Measurements from ENCODE around the gene ZNF416. TPM values are rescaled to one million over a fixed set of nuclear protein-coding genes. Genes with fewer than 3 reads are reported as not detected.

The ZNF416 gene
- total and polyA plus RNA-seq, 9 of the 15 experiments (the other 6 are each of a cell fraction or from before 2014, with no cell fraction given): 0.20 to 2.0 (median 1.1) TPM

DNA sequence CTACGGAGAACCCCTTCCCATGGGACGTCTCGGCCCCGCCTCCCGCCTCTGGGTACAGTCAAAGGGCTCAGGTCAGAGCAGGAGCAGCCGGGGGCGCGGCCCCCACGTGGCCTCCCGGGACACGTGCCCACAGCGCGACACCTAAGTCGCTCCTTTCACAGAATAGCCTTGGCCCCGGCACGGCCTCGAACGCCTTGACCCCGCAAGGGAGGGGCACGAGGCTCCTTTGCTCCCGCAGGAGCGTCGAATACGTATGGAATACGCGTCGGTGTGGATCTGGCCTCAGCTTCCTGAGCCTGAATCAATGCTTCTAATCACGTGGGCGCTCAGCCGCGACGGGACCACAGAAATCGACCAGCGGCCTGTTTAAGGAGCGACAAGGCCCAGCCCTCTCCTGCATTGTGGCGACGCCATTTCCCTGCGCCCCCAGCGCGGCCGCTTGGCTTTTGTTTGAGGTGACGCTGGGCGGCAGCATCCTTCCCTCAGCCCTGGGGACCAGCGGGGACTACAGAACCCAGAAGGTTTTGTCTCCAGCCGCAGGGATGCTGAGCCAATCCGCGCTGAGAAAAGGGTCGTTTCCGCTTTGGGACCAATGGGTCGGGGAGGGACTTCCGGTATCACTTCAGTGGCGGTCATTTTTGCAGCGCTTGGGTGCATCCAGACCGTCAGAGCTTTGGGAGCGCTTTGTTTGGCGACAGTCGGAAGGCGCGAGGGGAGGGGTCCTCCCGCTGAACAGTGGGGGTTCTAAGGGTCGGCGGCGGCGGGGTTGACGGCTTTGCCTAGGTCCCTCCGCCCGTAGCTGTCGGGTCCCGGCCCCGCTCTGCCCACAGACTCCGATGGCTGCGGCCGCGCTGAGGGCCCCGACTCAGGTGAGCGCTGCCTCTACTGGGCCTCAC, 5.1 kb upstream of the ZNF416 start, which contains the start of gene ZIK1 (continued):
- peak; percentile 39; the same call in 1 of the 2 replicates for TF ChIP-seq MGA (IDR thresholded peaks at IDR 0.05)
- TF ChIP-seq CBX1 (IDR thresholded peaks at IDR 0.05; ENCODE audit: low read depth): 0 out of 2 replicates have a peak, but pooled peaks have one; percentile 30
- TF ChIP-seq GABPA (tag; conservative IDR thresholded peaks at IDR 0.05; ENCODE audit: low read depth): peak; percentile 64
- TF ChIP-seq L3MBTL2 (IDR thresholded peaks at IDR 0.05): peak; percentile 41
- TF ChIP-seq RBFOX2 (IDR thresholded peaks at IDR 0.05; ENCODE audit: low read depth, low read length): 0 out of 2 replicates have a peak, but pooled peaks have one; percentile 21
- TF ChIP-seq YY1 (IDR thresholded peaks at IDR 0.05; ENCODE audit: borderline replicate concordance in 1 of 3, control insufficient read depth in 1 of 3, extremely low read depth in 1 of 3, insufficient read depth in 3 of 3, insufficient read length in 1 of 3, insufficient replicate concordance in 2 of 3, low read depth in 1 of 3, low read length in 2 of 3): peak in 1 of 3 experiments; percentile 8
- peak in 1 of 2 experiments; percentile 60 for TF ChIP-seq E2F6 (IDR thresholded peaks at IDR 0.05; ENCODE audit: borderline replicate concordance in 1 of 2, extremely low read depth in 1 of 2, insufficient read depth in 1 of 2, insufficient read length in 1 of 2, low read depth in 1 of 2, low read length in 1 of 2, poor library complexity in 1 of 2, severe bottlenecking in 1 of 2)
- no peak for TF ChIP-seq POLR3G (IDR thresholded peaks at IDR 0.05; ENCODE audit: extremely low read depth, insufficient read length, insufficient replicate concordance)
